ENCODE data around the gene FAM131A. TPM values are rescaled to one million over a fixed set of nuclear protein-coding genes. Genes with fewer than 3 reads are reported as not detected.

FAM131A gene
- total and polyA plus RNA-seq, 9 of the 15 experiments (the other 6 are each of a cell fraction or from before 2014, with no cell fraction given) = 0.48 to 11.1 (median 4.3) TPM

DNA sequence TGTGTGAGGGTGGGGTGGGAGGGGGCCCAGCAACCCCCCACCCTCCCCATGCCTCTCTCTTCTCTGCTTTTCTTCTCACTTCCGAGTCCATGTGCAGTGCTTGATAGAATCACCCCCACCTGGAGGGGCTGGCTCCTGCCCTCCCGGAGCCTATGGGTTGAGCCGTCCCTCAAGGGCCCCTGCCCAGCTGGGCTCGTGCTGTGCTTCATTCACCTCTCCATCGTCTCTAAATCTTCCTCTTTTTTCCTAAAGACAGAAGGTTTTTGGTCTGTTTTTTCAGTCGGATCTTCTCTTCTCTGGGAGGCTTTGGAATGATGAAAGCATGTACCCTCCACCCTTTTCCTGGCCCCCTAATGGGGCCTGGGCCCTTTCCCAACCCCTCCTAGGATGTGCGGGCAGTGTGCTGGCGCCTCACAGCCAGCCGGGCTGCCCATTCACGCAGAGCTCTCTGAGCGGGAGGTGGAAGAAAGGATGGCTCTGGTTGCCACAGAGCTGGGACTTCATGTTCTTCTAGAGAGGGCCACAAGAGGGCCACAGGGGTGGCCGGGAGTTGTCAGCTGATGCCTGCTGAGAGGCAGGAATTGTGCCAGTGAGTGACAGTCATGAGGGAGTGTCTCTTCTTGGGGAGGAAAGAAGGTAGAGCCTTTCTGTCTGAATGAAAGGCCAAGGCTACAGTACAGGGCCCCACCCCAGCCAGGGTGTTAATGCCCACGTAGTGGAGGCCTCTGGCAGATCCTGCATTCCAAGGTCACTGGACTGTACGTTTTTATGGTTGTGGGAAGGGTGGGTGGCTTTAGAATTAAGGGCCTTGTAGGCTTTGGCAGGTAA, 8.1 kb downstream of the FAM131A start (continued):
- TF ChIP-seq, protein P1, sequence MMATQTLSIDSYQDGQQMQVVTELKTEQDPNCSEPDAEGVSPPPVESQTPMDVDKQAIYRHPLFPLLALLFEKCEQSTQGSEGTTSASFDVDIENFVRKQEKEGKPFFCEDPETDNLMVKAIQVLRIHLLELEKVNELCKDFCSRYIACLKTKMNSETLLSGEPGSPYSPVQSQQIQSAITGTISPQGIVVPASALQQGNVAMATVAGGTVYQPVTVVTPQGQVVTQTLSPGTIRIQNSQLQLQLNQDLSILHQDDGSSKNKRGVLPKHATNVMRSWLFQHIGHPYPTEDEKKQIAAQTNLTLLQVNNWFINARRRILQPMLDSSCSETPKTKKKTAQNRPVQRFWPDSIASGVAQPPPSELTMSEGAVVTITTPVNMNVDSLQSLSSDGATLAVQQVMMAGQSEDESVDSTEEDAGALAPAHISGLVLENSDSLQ (IDR thresholded peaks at IDR 0.05) = peak; percentile 97
- TF ChIP-seq ATF2 (CRISPR knock-in tag; IDR thresholded peaks at IDR 0.05) (no peak), EP400 (IDR thresholded peaks at IDR 0.05) (peak; percentile 30; the same call in 1 of the 2 replicates), CCNT2 (IDR thresholded peaks at IDR 0.05; ENCODE audit: borderline replicate concordance, extremely low read depth, insufficient read length, low read depth, low read length) (no peak), CXXC5 (CRISPR knock-in tag; IDR thresholded peaks at IDR 0.05) (peak; percentile 19; the same call in 1 of the 2 replicates), ZNF830 (CRISPR knock-in tag; IDR thresholded peaks at IDR 0.05) (no peak), ZBTB26 (CRISPR knock-in tag; IDR thresholded peaks at IDR 0.05) (no peak), HSF4 (CRISPR knock-in tag; IDR thresholded peaks at IDR 0.05; ENCODE audit: borderline replicate concordance) (no peak), BRD4 (IDR thresholded peaks at IDR 0.05) (no peak), PCBP1 (IDR thresholded peaks at IDR 0.05; ENCODE audit: low read depth, low read length, poor library complexity, severe bottlenecking) (no peak), TBL1XR1 (IDR thresholded peaks at IDR 0.05; ENCODE audit: low read length in 2 of 2) (no peak), ARID1B (IDR thresholded peaks at IDR 0.05) (no peak), BRF2 (IDR thresholded peaks at IDR 0.05; ENCODE audit: borderline replicate concordance, insufficient read depth, insufficient read length) (no peak), EWSR1 (IDR thresholded peaks at IDR 0.05; ENCODE audit: borderline replicate concordance, low read depth, partially characterized antibody) (no peak), ZC3H4 (CRISPR knock-in tag; IDR thresholded peaks at IDR 0.05; ENCODE audit: borderline replicate concordance) (no peak)
- TF ChIP-seq, protein P2, sequence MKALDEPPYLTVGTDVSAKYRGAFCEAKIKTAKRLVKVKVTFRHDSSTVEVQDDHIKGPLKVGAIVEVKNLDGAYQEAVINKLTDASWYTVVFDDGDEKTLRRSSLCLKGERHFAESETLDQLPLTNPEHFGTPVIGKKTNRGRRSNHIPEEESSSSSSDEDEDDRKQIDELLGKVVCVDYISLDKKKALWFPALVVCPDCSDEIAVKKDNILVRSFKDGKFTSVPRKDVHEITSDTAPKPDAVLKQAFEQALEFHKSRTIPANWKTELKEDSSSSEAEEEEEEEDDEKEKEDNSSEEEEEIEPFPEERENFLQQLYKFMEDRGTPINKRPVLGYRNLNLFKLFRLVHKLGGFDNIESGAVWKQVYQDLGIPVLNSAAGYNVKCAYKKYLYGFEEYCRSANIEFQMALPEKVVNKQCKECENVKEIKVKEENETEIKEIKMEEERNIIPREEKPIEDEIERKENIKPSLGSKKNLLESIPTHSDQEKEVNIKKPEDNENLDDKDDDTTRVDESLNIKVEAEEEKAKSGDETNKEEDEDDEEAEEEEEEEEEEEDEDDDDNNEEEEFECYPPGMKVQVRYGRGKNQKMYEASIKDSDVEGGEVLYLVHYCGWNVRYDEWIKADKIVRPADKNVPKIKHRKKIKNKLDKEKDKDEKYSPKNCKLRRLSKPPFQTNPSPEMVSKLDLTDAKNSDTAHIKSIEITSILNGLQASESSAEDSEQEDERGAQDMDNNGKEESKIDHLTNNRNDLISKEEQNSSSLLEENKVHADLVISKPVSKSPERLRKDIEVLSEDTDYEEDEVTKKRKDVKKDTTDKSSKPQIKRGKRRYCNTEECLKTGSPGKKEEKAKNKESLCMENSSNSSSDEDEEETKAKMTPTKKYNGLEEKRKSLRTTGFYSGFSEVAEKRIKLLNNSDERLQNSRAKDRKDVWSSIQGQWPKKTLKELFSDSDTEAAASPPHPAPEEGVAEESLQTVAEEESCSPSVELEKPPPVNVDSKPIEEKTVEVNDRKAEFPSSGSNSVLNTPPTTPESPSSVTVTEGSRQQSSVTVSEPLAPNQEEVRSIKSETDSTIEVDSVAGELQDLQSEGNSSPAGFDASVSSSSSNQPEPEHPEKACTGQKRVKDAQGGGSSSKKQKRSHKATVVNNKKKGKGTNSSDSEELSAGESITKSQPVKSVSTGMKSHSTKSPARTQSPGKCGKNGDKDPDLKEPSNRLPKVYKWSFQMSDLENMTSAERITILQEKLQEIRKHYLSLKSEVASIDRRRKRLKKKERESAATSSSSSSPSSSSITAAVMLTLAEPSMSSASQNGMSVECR (CRISPR knock-in tag; IDR thresholded peaks at IDR 0.05) = no peak
